NCI-H2107 (cell line): ENCODE data around the gene HSFX3.
"Not testable (repeated sequence)": the region's sequence is repeated elsewhere in the genome, so short reads cannot be mapped to it uniquely, and the experiment has no call there.

Source experiments
- DNase-seq: peaks from one replicate; lab custom pipeline; 2025; lab: John Stamatoyannopoulos, UW

HSFX3 gene, protein sequence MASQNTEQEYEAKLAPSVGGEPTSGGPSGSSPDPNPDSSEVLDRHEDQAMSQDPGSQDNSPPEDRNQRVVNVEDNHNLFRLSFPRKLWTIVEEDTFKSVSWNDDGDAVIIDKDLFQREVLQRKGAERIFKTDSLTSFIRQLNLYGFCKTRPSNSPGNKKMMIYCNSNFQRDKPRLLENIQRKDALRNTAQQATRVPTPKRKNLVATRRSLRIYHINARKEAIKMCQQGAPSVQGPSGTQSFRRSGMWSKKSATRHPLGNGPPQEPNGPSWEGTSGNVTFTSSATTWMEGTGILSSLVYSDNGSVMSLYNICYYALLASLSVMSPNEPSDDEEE

DNA sequence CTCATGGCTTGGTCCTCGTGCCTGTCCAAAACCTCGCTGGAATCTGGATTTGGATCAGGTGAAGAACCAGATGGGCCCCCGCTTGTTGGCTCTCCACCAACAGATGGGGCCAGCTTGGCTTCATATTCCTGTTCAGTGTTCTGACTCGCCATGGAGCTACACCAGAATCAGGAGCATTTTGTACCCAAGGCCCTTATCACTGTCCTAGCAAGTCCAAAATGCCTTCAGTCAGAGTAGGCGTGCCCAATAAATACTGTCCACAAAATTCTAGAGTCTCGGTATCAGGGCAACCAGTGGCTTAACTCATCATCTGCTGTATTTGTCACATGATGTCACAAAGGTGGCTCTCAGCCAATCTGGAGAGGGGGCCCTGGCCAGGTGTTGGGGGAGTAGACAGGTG is at the start of gene HSFX3:
Gene HSFX3, minus strand, starts transcription at position 224 of the 400 bp plus-strand sequence. Its CDS starts 72 bp downstream, at position 152.
- not testable (repeated sequence) for DNase-seq

DNA sequence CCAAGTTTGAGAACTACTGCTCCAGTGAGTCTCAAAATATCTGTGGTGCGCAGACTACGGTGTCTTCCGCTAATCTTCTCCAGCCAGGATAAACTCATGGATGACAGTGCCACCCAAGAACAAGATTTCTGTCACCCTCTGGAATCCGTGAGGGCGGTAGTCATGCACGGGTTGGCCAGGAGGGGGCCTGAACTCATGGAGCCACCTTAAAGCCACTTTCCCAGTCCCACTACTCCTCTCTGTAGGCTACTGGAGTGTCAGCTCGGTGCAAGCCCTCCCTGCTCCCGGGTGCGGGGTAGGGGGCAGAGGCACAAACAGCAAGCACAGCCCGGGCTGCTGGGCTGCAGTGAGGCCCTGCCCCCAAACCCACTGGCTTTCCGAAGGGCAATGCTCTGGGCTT is 48.9 kb upstream of the HSFX3 start:
- DNase-seq = not testable (repeated sequence)

DNA sequence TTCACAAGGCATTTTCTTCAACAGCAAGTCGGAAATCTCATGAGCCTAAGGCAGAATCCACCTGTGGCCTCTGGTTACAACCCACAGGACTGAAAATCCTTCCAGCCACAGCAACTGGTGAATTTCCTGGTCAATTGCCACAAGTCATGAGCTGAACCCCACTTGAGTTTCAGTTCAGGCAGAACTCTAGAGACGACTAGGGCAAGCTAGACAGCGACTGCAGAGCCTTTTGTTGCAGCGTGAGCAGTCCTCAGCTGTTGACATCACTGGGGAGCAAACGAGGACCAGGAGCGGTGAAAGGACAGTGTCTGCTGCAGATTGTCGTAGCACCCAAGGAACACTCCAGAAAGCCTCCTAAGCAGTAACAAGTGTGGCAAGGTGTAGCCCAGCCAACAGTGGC is 46.2 kb upstream of the HSFX3 start:
- DNase-seq = not testable (repeated sequence)

DNA sequence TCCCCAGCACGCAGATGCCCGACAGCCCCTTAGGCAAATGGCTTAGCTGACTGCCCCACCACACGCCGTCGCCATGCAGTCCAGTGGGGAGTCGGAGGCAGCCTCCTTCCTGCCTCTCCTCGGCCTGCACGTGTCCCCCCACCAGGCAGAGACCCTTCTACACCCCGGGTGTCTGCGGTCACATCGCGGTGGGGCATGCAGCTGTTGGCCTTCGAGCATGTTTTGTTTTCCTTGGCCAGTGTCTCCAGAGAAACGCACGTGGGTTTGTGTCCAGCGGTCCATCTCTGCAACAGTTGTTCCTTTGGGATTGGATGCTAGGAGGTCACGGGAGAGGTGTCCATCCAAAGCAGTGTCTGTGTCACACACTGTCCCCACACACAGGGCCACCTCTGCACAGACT is 45.5 kb upstream of the HSFX3 start, which contains the start of gene HSFX2:
Gene HSFX2, minus strand, starts transcription at position 101 of the 400 bp plus-strand sequence. CDS start 614 bp downstream, outside the sequence.
- DNase-seq = not testable (repeated sequence)

DNA sequence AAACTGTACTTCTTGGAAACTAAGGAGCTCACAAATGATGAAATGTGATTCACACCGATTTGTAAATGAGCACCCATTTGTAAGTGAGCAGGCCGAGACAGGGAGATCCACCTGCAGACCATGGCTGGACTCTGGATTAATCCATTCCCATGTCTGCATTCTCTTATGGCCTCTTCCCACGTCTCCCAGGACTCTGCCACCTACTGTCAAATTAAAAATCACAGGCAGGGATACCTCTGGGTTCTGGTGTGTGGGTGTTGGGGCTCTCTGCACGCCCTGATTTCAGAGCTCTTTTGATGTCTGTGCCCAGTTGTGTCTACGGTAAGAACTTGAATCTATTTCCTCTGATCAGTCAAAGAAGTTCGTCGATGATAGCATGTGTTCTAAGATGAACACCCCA is 41.3 kb upstream of the HSFX3 start:
- not testable (repeated sequence) for DNase-seq

DNA sequence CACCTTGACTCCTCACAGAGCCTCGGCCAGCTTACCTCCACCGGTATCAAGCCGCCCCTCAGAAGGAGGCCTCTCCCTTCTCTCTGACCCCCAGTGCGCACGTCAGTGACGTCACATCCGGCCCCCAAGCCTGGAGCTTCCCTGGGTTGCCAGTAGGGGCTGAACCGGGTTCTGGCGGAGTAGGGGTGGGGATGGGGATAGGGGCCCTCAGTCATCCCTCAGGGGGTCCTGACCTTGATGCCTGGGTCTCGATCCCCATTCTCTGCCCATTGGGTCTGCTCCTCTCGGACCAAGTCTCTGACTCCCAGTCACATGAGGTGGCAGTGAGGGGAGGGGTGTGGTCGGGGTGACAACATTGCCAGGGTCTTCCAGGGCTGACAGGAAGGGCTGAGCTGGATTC is 37.6 kb upstream of the HSFX3 start, which contains the start of gene MAGEA9B:
Gene MAGEA9B, minus strand, starts transcription at position 101 of the 400 bp plus-strand sequence. CDS start 4,280 bp downstream, outside the sequence.
- DNase-seq = not testable (repeated sequence)

DNA sequence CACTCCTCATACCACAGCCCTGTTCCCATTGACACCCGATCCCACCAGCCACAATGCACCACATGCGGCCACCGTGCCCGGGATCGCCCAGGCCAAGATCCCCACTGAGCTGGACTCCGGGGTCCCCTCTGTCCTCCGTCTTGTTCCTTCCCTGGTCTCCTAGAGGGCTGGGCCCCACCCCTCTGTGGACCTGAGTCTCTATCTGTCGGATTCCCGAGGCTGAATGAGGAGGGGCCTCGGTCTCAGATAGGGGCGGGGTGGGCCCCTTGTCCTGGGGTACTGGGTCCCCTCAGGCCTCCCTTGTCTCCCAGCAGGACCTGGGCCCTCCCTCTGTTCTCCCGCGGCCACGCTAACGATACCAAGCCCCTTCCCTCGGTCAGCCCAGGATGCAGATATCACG is 35.9 kb upstream of the HSFX3 start:
- DNase-seq = not testable (repeated sequence)

DNA sequence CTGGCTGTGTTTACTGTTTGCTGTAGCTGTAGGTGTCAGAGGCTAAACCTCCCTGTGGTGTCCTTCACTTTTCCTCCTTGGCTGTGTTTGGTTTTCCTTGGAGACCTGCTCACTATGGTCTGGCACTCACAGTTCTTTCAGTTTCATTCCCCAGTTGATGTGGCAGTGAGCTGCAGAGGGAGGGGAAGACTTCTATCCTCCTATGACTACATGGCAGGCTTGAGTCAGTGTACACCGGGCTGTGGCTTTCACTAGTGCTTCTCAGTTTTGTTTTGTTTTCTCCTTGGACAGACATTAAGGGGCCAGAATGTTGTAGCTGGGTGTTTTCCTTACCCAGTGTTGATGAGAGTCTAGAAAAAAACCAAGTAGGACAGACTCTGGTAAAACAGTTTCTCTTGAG is 23.7 kb upstream of the HSFX3 start:
- not testable (repeated sequence) for DNase-seq

DNA sequence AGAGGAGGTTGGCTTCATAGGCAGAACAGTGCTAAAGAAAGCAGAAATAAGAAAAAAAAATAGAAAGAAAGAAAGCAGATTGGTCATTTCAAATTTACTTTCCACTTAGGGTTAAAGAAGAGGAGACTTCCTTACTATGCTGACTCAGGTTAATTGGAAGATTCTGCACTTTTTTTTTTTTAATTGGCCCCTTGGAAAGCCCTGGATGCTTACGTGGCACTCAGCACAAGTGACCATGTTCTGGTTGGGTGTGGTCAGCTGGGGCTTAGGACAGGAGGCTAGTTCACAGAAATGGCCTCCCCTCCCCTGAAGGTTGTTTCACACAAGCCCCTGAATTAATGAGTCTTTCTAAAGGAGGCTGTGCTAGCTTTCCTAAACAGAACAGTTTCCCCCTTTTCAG is 23.0 kb upstream of the HSFX3 start:
- DNase-seq = no peak

DNA sequence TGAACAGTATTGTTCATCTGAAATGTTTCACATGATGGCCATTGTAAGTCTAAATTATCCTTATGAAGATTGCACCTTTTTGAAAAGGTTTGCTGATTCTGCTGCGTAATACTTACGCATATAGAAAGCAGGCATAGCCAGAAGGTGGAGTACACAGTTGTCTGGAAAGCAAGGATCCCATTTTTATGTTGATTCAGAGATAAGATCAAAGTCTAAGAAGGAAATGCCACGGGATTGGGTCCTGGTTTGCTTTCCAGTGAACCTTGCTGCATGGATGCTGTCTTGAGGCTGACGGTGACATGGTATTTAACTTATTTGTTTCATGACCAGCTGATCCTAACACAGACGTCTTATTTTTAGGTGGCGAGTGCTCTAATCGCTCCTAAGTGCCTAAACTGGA is 22.0 kb upstream of the HSFX3 start:
- no peak for DNase-seq

DNA sequence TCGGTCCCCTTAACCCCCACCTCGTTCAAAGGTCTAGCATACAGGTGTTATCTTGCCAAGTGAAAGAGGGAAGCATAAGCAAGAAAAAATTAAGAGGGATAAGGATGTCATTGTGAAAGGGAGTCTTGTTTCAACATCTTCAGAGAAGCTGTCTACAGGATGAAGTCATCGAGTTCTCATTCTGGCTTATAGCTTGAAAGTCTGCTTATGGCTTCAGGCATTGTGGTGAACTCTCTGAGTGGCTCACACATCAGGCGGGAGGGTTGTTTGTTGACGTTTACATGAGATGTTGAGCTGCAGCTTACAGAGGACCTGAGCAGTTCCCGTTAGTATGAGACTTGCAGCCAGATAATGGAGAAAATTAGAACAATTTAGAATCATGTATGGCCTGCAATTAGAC is 20.9 kb upstream of the HSFX3 start:
- peak; percentile 2 for DNase-seq

DNA sequence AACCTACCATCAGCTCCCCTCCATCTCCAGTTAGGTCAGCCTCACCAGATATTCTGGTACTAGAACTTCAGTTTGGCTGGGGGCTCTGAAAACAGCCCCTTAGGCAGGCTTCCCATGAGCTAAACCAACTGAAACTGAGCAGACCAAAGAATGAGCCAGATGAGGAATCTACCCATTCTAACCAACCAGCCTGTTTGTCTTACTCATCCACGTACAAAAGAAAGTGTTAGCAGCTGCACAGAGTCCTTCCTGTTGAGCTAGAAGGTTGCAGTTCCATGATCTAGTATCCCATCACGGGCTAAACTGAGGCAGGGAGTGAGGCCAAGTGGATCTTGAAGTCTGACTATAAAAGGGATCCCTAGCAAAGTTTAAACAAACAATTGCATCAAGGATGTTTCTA is 20.0 kb upstream of the HSFX3 start:
- DNase-seq = no peak

DNA sequence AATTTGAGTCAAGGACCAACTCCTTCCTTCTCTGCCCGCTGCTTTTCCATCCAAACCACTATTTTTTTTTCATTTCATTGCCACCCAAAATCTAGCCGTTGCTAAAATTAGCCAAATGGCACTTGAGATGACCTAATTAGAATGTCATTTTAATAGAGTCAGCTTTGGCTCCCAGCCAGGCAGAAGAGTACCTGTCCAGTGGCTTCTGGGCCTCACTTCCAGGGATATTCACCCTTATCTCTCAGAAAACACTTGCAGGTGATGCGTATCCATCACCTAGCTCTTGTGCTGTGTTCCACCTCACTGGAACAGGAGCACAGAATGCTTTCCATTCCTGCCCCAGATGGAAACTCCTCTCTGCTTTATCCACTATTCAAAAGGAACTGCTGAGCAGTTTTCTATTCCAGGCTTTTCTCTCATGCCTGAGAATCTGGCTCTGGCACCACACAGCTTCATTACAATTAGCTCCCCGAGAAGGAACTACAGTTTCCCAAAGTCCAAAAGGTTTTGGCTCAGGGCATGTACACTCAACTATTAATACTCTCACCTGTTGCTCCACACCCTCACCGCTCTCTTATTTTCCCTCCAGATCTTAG is 19.1 kb upstream of the HSFX3 start:
- no peak for DNase-seq

DNA sequence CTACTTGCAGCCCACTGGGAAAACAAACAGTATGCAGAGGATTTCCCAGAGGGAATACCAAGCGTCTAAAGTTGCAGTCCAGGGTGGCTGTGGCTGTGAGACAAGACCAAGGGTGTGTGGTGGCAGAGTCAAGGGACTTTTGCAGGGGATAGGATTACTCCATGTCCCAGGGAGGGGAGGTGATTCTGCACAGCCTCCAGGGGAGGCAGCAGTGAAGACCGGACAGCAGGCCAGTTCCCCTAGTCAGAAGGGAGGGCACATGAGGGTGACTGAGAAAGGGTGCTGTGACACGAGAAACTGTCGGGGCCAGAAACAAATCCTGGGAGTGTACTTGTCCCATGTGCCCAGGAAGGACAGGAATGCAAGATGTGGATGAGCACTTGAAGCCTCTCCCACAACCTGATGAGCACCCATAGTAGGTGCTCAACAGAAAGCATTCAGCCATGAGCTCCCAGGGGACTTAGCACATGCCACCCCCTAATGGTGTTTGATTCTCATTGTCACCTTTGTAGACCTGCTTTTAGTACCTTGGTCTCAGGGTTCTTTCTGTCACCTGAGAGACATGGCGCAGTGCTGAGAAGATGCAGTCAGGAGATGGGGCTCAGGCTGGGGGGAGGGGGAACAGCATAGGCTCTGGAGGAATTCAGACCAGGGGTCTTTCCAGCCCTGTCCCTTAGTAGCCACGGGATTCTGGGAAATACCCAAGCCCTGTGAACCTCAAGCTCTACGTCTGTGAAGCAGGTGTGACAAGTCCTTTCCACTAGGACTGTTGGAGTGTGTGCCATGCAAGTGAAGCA is 18.1 kb upstream of the HSFX3 start:
- peak; percentile 1 for DNase-seq

DNA sequence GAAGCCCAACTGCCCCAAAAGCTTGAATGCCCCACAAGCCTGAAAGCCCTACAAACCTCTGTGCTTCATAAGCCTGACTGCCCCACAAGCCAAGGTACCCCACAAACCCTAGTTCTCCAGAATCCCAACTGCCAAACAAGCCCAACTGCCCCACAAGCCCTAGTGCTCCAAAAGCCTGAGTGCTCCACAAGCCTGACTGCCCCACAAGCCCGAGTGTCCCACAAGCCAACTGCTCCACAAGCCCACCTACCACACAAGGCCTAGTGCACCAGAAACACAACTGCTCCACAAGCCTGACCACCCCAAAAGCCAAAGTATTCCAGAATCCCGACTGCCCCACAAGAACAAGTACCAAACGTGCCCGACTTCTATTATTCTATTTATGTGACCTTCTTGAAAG is 13.6 kb upstream of the HSFX3 start:
- no peak for DNase-seq

DNA sequence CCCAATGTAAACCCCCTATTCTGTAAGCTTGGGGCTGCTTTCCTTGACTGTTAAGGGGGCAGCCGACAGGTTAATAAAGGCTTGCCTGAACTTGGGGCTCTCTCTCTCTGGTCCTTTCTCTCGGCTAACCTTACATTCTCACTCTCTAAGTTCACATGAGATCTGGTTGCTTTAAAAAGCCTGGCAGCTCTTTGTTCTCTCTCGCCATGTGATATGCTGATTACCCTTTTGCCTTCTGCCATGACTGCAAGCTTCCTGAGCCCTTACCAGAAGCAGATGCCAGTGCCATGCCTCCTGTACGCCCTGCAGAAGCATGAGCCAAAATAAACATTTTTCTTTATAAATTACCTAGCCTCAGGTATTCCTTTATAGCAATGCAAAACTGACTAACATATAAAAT is 5.5 kb upstream of the HSFX3 start:
- not testable (repeated sequence) for DNase-seq

DNA sequence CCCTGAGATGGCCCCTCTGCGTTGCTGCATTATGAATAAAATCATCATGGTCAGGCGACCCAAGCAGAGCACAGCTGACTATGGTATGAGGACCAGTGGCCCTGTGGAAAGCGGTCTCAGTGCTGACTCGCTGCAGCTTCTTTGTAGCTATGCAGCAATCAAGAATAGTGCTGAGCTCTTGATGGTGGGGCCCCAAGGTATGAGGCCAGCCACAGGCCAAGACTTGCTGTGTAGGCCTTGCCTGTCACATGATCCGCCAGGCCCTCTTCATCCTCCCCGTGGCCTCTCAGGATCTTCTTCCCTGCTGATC is 2.2 kb upstream of the HSFX3 start:
- DNase-seq = not testable (repeated sequence)

DNA sequence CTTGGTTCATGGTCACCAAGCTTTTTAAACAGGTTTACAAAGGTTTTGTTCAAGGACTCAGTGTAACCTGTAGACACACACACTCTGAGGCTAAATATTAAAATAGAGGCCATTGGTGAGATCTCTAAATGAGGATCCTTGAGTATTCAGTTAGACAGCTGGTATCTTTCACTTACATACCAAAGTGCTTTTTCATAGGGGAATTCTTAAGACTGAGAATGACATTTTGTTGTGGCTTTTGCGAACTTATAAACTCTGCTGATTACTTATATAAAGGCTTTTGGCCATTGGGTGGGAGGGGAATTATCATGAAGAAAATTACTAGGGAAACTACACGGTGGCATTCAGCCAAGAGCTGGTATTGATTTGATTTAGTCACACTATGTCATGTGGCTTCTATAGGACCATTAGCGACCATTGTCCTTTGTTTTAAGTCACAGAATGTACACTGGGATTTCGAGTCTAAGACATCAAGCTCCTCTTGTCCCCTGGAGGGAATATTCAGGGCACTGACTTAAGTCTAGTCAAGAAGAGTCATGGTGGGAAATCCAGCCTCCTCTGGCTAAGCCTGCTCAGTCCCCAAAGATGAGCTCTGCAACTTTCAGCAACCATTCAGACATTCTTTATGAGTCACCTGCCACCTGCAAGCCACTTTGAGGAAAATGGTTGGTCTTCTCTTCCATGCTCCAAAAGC is 1.7 kb upstream of the HSFX3 start:
- not testable (repeated sequence) for DNase-seq

DNA sequence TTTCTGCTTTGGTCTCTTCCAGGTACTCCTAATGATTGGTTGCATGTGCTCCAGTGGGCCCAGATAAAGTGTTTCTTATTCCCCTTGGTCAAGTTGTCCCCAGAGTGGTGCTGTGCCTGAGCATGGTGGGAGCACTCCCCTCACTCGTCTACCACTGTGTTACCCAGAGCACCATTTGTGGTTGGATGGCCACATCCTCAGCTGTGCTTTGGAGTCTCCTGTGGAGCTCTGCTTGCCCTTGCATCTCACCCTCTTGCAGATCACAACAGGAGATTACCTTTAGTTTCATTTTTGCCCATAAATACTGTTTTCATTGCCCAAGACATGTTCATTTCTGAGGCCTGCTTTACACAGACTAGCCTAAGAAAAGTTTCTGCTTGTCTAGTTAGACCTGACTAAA is 730 bp upstream of the HSFX3 start:
- not testable (repeated sequence) for DNase-seq

DNA sequence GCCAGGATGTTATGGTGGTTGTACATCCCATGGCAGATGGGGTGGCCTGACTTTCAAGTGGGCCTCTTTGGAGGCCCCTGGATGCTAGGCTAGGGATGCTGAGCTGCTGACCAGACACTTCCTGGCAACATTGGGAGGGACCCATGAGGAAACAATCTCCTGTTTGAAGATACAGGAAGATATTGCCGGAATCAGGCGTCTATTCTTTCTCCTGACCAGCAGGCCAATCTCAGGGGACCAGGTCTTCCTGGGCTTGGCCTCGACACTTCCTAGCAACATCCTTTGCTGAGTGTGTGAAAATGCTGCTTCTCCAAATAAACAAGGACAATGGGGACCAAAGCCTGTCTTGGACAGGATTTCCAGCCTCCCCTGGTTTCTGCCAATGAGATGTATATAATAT is 1.9 kb downstream of the HSFX3 start:
- not testable (repeated sequence) for DNase-seq

DNA sequence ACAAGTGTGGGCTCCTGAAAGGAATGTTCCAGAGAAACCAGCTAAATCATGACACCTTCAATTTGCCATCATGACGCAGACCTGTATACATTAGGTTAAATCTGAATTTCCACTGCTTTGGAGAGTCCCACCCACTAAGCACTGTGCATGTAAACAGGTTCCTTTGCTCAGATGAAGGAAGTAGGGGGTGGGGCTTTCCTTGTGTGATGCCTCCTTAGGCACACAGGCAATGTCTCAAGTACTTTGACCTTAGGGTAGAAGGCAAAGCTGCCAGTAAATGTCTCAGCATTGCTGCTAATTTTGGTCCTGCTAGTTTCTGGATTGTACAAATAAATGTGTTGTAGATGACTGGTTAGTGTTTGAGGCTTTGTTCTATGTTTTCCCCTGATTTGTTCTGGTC is 2.8 kb downstream of the HSFX3 start:
- DNase-seq = not testable (repeated sequence)
